ENCODE measurements around the gene SELENOO. TPM values are rescaled to one million over a fixed set of nuclear protein-coding genes. Genes with fewer than 3 reads are reported as not detected.

SELENOO gene
- total RNA-seq, 3 donors from 2014 or later: 24.4 to 27.9 (median 26.9) TPM

DNA sequence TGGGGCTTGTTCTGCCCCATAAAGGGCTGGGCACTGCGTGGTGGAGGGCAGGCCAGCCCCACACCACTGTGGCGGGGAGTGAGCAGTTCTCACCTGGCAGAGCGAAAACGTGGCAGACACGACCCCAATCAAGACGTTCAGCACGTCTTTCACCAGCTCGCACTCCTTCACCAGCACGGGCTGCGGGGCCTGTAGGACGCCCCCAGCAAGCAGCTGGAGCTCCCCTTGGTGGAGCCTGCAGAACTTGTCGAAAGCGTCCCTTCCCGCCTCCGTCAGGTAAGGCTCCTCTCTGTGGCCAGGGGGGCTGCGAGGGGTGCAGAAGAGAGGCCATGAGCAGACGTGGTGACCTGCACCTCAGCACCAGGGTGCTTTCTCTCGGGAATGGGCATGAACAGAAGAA, 32.4 kb downstream of the SELENOO start:
- Mint-ChIP-seq H3K9me3 (no peaks in the 10 kb centered on the region), H3K36me3 (ENCODE audit: insufficient read depth) (peaks cover 10% of the 10 kb centered on the region), H3K4me3 (no peak overlapping the region), H3K4me1 (ENCODE audit: low read depth) (peaks cover 9% of the 10 kb centered on the region), H3K27me3 (ENCODE audit: low read depth) (no peaks in the 10 kb centered on the region)
- no peak for DNase-seq
- ATAC-seq: no peak

DNA sequence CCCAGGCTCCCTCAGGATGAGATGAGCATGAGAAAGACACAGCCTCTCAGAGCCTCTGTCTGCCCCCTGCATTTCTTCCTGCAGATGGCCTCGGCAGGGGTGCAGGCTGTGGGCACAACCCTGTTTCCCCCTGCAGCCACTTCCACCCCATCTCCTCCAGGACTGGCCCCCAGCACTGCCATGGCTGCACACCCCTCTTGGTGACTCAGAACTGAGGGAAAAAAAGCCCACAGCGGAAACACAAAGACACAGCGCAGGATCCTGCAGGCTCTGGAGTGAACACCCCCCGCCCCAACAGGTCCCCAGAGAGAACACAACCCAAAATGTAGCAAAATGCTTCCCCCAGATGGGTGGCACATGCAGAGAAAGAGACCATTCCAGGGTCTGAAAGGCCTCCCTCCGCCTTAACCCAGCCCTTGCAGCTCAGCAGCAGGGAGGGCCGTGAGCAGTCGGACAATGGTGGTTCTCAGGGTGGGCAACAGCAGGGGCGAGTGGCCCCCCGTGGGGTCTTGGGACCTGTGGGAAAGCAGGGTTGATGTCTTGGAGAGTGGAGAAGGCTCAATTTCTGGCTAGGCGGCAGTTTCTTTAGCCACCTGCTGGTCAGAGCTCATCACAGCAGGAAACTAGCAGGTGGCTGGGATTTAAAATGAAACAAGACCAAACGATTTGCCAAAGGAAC, 36.1 kb downstream of the SELENOO start:
- Mint-ChIP-seq H3K36me3 (ENCODE audit: insufficient read depth) (peaks cover 10% of the 10 kb centered on the region), H3K27me3 (ENCODE audit: low read depth) (no peaks in the 10 kb centered on the region), H3K4me3 (no peak overlapping the region), H3K4me1 (ENCODE audit: low read depth) (peaks cover 17% of the 10 kb centered on the region), H3K9me3 (no peaks in the 10 kb centered on the region)
- DNase-seq (no peak), ATAC-seq (peak in 1 of 2 donors; percentile 23)

DNA sequence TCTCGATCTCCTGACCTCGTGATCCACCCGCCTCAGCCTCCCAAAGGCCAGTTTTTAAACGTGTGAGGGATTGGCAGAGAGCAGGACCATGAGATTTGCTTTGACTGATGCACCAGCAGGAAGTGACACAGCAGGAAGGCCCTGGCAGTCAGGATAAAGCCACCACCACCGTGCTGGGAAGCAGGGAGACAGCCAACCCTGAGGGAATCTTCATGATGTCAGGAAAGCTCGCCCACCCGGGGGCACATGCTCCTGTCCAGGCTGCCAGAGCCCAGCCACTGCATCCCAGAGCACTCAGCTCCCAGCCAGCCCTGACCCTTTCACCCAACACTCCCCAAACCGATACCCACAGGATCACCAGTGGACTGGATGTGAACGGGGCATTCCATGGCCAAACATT, 37.9 kb downstream of the SELENOO start:
- H3K4me1 Mint-ChIP-seq (ENCODE audit: low read depth): peaks cover 29% of the 10 kb centered on the region

DNA sequence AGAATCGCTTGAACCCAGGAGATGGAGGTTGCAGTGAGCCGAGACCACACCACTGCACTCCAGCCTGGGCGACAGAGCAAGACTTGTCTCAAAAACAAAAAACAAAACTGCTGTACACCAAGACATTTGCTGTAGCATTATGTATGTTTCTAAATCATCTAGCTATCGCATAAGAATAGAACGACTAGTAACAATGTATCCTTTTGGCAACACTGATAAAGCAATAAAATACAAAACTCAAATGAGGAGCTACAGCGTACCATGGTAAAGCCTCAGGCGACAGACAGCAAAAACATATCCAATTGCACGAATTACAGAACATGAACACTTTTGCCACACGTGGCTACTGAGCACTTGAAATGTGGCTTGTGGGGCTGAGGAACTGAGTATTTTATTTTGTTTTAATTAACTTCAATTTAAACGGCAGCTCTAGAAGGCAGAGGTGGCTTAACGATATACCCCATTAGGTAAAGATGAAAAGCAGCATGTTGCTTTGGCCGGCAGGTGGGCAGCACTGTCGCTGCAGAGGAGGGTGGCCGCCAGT, 41.7 kb downstream of the SELENOO start:
- Mint-ChIP-seq H3K4me1 (ENCODE audit: low read depth) (peaks cover 27% of the 10 kb centered on the region), H3K4me3 (peak overlapping the region; percentile 100), H3K27me3 (ENCODE audit: low read depth) (no peaks in the 10 kb centered on the region), H3K9me3 (no peaks in the 10 kb centered on the region), H3K36me3 (ENCODE audit: insufficient read depth) (peaks cover 10% of the 10 kb centered on the region)
- DNase-seq (no peak), ATAC-seq (no peak)

More for the DNA sequence above, 37.9 kb downstream of the SELENOO start:
- Mint-ChIP-seq H3K4me3 (no peak overlapping the region), H3K36me3 (ENCODE audit: insufficient read depth) (peaks cover 10% of the 10 kb centered on the region), H3K27me3 (ENCODE audit: low read depth) (no peaks in the 10 kb centered on the region), H3K9me3 (no peaks in the 10 kb centered on the region)
- DNase-seq (no peak), ATAC-seq (no peak)

DNA sequence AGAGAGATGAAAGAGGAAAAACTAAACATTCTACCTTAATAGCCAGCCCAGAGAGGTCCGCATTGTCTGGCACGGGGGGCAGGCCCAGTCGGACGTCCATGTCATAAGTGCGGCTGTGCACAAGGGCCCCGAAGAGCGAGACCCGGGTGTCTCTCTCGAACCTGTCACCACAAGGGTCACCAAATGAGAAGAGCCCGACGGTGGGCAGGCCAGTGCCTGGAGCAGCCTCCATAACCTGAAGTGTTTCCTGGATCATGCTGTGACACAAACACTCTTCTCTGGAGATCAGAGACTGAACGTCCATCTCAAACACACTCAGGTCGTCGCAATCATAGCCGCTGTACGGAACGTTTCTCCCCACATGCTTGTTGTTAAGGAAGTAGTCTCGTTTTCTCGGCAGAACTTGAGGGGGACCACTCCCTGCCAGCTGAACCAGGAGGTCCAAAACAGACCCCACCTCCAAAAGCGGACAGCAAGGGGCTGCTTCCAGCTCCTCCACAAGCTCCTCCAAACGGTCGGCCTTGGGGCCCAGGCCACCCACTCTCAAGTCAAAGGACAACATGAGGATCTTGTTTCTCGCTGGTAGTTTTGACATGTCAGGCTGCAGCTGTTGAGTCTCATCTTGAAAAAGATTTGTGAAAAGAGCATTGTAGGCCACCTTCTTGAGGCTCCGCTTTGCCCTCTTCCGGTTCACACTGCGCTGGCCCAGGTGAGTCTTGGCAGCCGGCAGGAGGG, 43.0 kb downstream of the SELENOO start:
- H3K36me3 Mint-ChIP-seq (ENCODE audit: insufficient read depth): peaks cover 7% of the 10 kb centered on the region
- H3K9me3 Mint-ChIP-seq: no peaks in the 10 kb centered on the region
- H3K4me1 Mint-ChIP-seq (ENCODE audit: low read depth): peaks cover 34% of the 10 kb centered on the region
- peak overlapping the region; percentile 100 for H3K4me3 Mint-ChIP-seq
- ATAC-seq (no peak), DNase-seq (no peak)
- H3K27me3 Mint-ChIP-seq (ENCODE audit: low read depth): no peaks in the 10 kb centered on the region

DNA sequence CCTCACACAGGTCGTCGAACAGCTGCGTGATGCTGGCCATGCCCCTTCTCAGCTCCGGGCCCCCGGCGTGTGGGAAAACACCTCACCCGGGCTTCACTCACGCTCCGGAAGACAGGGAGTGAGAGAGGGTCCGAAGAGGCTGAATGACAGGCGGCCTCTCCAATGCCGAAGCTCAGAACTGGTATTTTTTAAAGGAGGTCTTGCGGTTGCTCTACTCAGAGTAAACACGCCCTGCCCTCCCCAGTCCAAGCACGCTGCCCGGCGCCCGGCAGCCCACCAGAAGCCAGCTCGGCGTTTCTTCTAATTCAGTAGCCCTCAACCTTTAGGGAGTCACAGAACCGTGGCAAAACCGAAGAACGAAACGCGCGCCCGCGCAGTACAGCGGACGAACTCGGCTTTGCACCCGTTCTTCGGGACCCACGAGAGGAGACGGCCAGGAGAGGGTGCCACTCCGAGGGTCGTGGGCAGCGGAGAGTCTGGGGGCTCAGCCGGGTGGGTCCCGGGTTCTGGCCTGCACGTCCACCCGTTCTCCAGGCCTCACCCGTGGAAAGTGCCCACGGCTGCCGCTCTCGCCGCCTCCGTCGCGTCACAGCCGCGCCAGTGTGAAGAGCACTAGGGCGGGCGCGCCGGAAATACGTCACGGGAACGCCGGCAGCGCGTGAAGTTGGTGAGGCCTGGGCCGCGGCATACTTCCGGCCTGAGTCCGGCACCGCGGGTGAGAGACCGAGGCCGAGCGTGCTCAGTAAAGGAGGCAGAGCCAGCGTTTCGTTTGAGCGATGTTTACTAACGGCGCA, 43.8 kb downstream of the SELENOO start, which contains the start of gene TUBGCP6:
TSS of gene TUBGCP6 (minus strand) at position 604 of the 794 bp plus-strand sequence. CDS start at position 40, 564 bp downstream.
- no peaks in the 10 kb centered on the region for H3K27me3 Mint-ChIP-seq (ENCODE audit: low read depth)
- peaks cover 6% of the 10 kb centered on the region for H3K36me3 Mint-ChIP-seq (ENCODE audit: insufficient read depth)
- peak within 1 kb of the TSS; percentile 100 for H3K4me3 Mint-ChIP-seq
- no peaks in the 10 kb centered on the region for H3K9me3 Mint-ChIP-seq
- DNase-seq (peak; percentile 89), ATAC-seq (peak; percentile 89 to 90)
- peaks cover 34% of the 10 kb centered on the region for H3K4me1 Mint-ChIP-seq (ENCODE audit: low read depth)

DNA sequence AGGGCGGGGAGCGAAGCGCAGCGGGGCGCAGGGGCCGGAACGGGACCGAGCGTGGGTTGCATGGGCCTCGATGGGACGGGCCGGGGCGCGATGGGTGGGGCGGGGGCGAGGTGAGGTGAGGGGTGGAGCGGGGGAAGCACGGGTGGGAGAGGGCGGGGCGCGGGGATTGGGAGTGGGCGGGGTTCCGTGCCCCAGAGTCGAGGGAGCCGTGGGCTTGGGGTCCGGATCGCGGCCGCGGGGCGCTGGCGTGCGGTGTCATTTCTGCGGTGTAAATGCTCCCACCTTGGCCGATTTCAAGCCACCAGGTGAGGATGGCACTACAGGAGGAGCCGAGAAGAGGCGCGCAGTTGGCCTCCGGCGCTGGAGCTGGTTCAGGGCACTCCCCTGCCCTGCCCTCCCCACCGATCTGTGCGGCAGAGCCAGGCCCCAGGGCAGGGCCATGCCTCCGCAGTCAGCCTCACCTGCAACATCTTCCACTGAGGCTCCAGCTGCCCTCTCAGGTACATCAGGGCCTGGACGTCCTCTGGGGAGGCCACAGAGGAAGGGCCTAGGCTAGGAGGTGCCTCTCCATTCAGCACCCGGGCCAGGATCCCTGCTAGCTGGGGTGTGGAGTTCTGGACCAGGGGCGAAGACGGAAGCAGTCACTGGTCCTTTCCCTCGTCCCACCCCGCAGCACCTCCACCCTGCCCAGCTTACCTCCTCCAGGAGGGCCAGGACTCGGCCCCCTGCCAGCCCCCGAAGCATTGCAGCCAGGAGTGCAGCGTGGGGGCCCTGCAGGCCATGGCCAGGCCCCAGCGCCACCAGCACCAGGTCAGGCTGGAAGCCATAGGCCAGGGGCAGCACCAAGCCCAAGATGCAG, 44.6 kb downstream of the SELENOO start:
- H3K4me1 Mint-ChIP-seq (ENCODE audit: low read depth): peaks cover 42% of the 10 kb centered on the region
- ATAC-seq (peak; percentile 9 to 33), DNase-seq (no peak)
- H3K27me3 Mint-ChIP-seq (ENCODE audit: low read depth): no peaks in the 10 kb centered on the region
- H3K36me3 Mint-ChIP-seq (ENCODE audit: insufficient read depth): peaks cover 3% of the 10 kb centered on the region
- H3K9me3 Mint-ChIP-seq: no peaks in the 10 kb centered on the region
- peak overlapping the region; percentile 100 for H3K4me3 Mint-ChIP-seq

DNA sequence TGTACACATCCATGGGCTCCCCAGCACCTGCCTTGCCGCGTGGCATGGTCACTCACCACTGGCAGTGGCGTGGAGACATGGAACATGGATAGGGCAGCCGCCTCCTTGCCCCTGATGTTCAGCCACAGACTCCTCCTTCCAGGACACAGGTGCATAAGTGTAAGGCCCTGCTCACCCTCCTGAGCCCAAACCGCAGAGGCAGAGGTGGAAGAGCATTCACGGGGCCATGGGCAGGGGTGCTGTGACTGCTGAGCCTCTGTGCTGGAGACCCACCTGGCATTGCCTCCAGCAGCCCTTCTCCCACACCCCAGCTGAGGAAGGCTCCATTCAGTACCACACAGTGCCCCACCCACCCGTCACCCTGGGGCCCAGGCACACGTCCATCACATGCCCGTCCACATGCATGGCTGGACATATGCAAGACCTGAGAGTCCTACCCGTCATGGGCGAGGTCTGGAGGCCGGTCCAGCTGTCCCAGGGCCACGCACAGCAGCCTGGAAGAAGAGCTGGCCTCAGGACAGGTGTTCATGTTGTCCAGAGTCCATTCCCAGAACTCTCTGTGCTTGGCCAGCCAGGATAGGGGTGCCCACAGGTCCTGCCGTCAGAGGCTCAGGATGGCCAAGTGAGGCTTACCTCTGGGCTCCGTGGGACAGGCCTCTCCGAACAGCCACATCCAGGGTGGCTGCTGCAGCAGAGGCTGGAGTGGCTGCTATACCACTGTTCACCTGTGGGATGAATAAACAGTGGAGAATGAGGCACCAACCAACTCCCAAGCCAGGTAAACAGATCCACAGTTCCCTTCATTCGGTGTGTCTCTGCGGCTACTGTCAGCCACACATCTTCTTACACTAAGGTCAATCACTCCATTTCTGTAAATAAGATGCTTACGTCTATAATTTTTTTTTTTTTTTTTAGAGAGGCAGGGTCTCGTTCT, 45.7 kb downstream of the SELENOO start:
- H3K27me3 Mint-ChIP-seq (ENCODE audit: low read depth): no peaks in the 10 kb centered on the region
- H3K4me1 Mint-ChIP-seq (ENCODE audit: low read depth): peaks cover 38% of the 10 kb centered on the region
- ATAC-seq (no peak), DNase-seq (no peak)
- peak overlapping the region; percentile 100 for H3K4me3 Mint-ChIP-seq
- H3K36me3 Mint-ChIP-seq (ENCODE audit: insufficient read depth): peaks cover 2% of the 10 kb centered on the region
- no peaks in the 10 kb centered on the region for H3K9me3 Mint-ChIP-seq

DNA sequence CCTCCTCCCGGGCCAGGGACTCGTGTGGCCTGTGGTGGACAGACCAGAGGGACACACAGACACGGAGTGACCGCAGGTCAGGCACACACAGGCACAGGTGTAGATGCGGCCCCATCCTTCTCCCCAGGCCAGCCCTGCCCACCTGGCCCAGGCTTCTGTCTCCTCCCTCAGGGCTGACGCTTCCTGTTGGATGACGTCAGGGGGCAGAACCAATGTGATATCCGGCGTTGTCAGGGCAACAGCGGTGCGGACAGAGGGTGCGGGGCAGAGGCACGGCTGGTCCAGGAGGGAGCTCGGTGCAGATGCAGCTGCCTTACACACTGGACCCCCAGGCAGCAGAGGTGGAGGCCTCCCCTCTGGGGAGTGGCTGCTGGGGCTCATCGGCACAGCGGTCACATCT, 46.9 kb downstream of the SELENOO start:
- peaks cover 30% of the 10 kb centered on the region for H3K4me1 Mint-ChIP-seq (ENCODE audit: low read depth)
- no peaks in the 10 kb centered on the region for H3K9me3 Mint-ChIP-seq
- peaks cover 2% of the 10 kb centered on the region for H3K36me3 Mint-ChIP-seq (ENCODE audit: insufficient read depth)
- H3K4me3 Mint-ChIP-seq: peak overlapping the region; percentile 40
- no peak for ATAC-seq
- no peaks in the 10 kb centered on the region for H3K27me3 Mint-ChIP-seq (ENCODE audit: low read depth)
- no peak for DNase-seq

DNA sequence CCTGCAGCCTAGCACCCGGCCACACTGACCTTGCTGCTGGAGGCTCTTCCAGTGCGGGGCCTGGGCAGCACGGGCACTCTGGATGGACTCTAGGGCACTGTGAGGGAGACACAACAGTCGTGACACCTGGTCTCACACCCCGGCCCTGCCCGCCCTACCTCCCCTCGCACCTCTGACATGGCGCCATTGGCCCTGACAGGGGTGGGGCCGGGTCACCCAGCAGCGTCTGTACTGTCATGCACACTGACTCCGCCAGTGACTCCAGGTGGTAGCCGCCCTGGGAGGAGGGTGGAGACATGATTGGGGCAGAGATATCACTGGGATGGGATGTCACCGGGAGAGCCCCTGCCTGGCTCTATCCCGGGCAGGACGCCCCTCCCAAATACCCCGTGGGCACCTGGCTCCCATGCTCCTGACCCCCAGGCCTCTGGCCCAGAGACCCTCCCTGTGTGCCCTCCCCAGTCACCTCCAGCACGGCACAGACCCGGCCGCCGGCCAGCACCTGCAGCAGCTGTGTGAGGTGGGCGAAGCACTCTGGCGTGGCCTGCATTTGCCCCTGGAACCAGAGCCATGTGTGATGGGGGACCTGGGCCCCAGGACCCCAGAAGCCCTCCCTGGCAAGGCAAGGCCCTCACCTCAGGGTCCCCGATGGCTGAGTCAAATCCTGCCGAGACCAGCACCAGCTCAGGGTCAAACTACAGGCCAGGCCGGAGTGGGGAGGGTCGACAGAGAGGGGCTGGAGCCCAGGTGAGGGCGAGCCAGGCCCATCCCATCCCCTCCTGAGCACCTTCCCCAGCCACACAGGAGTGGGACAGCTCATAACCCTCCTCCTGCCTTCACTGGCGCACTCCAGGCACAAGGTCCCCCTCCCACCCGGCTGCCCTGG, 47.6 kb downstream of the SELENOO start:
- Mint-ChIP-seq H3K4me1 (ENCODE audit: low read depth) (peaks cover 27% of the 10 kb centered on the region), H3K36me3 (ENCODE audit: insufficient read depth) (peaks cover 2% of the 10 kb centered on the region), H3K9me3 (no peaks in the 10 kb centered on the region), H3K27me3 (ENCODE audit: low read depth) (no peaks in the 10 kb centered on the region), H3K4me3 (no peak overlapping the region)
- ATAC-seq (no peak), DNase-seq (no peak)

DNA sequence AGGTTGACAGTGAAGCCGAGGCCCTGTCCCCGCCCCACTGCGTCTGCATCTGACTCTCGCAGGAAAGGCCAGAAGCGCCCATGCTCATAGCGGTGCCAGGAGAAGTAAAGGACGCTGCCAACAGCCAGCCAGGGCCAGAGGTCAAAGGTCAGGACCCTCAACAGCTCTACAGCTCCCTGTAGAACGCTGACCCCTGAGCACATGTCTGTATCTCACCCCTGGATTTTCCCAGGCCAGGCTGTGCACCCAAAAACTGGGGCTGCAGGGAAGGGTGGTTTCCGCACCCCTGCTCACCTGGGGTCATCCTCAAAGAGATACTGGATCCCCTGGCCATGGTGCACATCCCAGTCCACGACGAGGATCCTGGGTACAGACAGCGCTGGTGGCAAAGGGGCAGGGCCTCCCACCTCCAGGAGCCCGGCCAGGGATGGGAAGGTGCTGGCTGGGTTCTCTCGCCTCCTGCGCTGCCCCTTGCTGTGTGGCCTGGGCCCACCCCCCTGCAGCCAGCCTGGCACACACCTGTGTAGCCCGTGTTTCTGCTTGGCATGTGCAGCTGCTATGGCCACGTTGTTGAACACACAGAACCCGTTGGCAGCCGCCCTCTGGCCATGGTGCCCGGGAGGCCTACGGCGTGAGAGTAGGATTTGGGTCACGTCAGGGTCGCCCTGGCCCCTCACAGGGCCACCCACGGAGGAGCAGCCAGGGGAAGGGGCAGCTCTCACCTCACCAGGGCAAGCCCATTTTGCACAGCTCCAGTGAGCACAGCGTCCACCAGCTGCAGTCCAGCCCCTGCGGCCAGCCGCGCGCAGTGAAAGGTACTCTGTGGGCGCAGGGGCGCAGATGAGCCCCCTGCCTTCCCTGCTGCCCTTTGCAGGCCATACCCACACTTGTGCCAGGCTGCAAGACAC, 48.8 kb downstream of the SELENOO start:
- Mint-ChIP-seq H3K9me3 (no peaks in the 10 kb centered on the region), H3K4me1 (ENCODE audit: low read depth) (peaks cover 22% of the 10 kb centered on the region), H3K27me3 (ENCODE audit: low read depth) (no peaks in the 10 kb centered on the region), H3K36me3 (ENCODE audit: insufficient read depth) (peaks cover 2% of the 10 kb centered on the region), H3K4me3 (peak overlapping the region; percentile 78)
- ATAC-seq (no peak), DNase-seq (no peak)
